Activated T-cell treated with anti-CD3 and anti-CD28 coated beads, Interleukin-2, amount 50 U/mL, for 4 hours (primary cell): Measurements from ENCODE around the gene AKAP10. TPM values are rescaled to one million over a fixed set of nuclear protein-coding genes. Genes with fewer than 3 reads are reported as not detected.
A peak's percentile ranks its signal among the peaks of the same experiment; 100 is the strongest.
"Not testable (repeated sequence)": the region's sequence is repeated elsewhere in the genome, so short reads cannot be mapped to it uniquely, and the experiment has no call there.

Source experiments
- ATAC-seq, 2 donors: fragments of 200-7000 bp; cut with Tn5 transposase; one replicate each; pipeline ENCODE4 v1.10.0; 2021
- DNase-seq: peaks from one replicate; pipeline ENCODE4 v3.0.0-alpha.2; 2020
- H3K27me3 Mint-ChIP-seq: one replicate; pipeline ENCODE4 v1.8.0; 2021; ENCODE audit warnings: low read depth, mixed read lengths
- H3K36me3 Mint-ChIP-seq: one replicate; pipeline ENCODE4 v1.8.0; 2022; ENCODE audit warnings: mixed read lengths; ENCODE audit not compliant: insufficient read depth
- H3K4me1 Mint-ChIP-seq: one replicate; pipeline ENCODE4 v1.8.0; 2021; ENCODE audit warnings: low read depth, mixed read lengths
- H3K4me3 Mint-ChIP-seq: one replicate; pipeline ENCODE4 v1.8.0; 2021; ENCODE audit warnings: mild to moderate bottlenecking, moderate library complexity, mixed read lengths
- H3K9me3 Mint-ChIP-seq: one replicate; pipeline ENCODE4 v1.8.0; 2021; ENCODE audit warnings: mixed read lengths
- total RNA-seq, 3 donors: library from RNA; stranded (reverse); gene quantifications; one replicate each; pipeline ENCODE4 v1.2.1, GENCODE V29; 2021

AKAP10 gene
- total RNA-seq, 3 donors from 2014 or later, result 33.7 to 36.0 (median 34.0) TPM

- Mint-ChIP-seq H3K36me3 (no peaks in the 10 kb centered on the region), H3K4me1 (no peaks in the 10 kb centered on the region), H3K27me3 (peaks cover 2% of the 10 kb centered on the region), H3K4me3 (peak overlapping the region; percentile 27), H3K9me3 (no peaks in the 10 kb centered on the region)
- DNase-seq (peak; percentile 68), ATAC-seq (peak; percentile 100)
Measured at GRCh38 chr17:19992803-19993713, 15.4 kb upstream of the AKAP10 start.

- ATAC-seq (no peak), DNase-seq (no peak)
- Mint-ChIP-seq H3K27me3 (peaks cover 2% of the 10 kb centered on the region), H3K9me3 (no peaks in the 10 kb centered on the region), H3K4me3 (no peak overlapping the region), H3K4me1 (no peaks in the 10 kb centered on the region), H3K36me3 (no peaks in the 10 kb centered on the region)
Measured at GRCh38 chr17:19991252-19991885, 13.7 kb upstream of the AKAP10 start.

- H3K4me3 Mint-ChIP-seq, result no peak overlapping the region
- ATAC-seq (no peak), DNase-seq (no peak)
- H3K9me3 Mint-ChIP-seq, result no peaks in the 10 kb centered on the region
- H3K27me3 Mint-ChIP-seq, result peaks cover 2% of the 10 kb centered on the region
- no peaks in the 10 kb centered on the region for H3K4me1 Mint-ChIP-seq
- H3K36me3 Mint-ChIP-seq, result no peaks in the 10 kb centered on the region
Measured at GRCh38 chr17:19987897-19988296, 10.3 kb upstream of the AKAP10 start.

- DNase-seq (no peak), ATAC-seq (no peak)
- no peaks in the 10 kb centered on the region for H3K9me3 Mint-ChIP-seq
- H3K4me3 Mint-ChIP-seq, result no peak overlapping the region
- H3K27me3 Mint-ChIP-seq, result peaks cover 2% of the 10 kb centered on the region
- H3K36me3 Mint-ChIP-seq, result no peaks in the 10 kb centered on the region
- H3K4me1 Mint-ChIP-seq, result no peaks in the 10 kb centered on the region
Measured at GRCh38 chr17:19986941-19987861, 9.6 kb upstream of the AKAP10 start.

- H3K4me1 Mint-ChIP-seq, result peaks cover 28% of the 10 kb centered on the region
- no peak for ATAC-seq
- H3K27me3 Mint-ChIP-seq, result no peaks in the 10 kb centered on the region
- peaks cover 5% of the 10 kb centered on the region for H3K36me3 Mint-ChIP-seq
- no peak for DNase-seq
- H3K9me3 Mint-ChIP-seq, result no peaks in the 10 kb centered on the region
- H3K4me3 Mint-ChIP-seq, result no peak overlapping the region
Measured at GRCh38 chr17:19979917-19980770, 2.5 kb upstream of the AKAP10 start.

- Mint-ChIP-seq H3K27me3 (no peaks in the 10 kb centered on the region), H3K36me3 (peaks cover 5% of the 10 kb centered on the region), H3K9me3 (no peaks in the 10 kb centered on the region), H3K4me3 (peak overlapping the region; percentile 97), H3K4me1 (peaks cover 38% of the 10 kb centered on the region)
- no peak for ATAC-seq
- no peak for DNase-seq
Measured at GRCh38 chr17:19978805-19979211, 1.2 kb upstream of the AKAP10 start.

- no peaks in the 10 kb centered on the region for H3K27me3 Mint-ChIP-seq
- H3K4me1 Mint-ChIP-seq, result peaks cover 43% of the 10 kb centered on the region
- H3K9me3 Mint-ChIP-seq, result no peaks in the 10 kb centered on the region
- H3K4me3 Mint-ChIP-seq, result peak overlapping the region; percentile 97
- DNase-seq (peak; percentile 7), ATAC-seq (peak in 1 of 2 donors; percentile 16)
- H3K36me3 Mint-ChIP-seq, result peaks cover 8% of the 10 kb centered on the region
Measured at GRCh38 chr17:19978209-19978802, 678 bp upstream of the AKAP10 start.

- Mint-ChIP-seq H3K4me1 (peaks cover 55% of the 10 kb centered on the region), H3K9me3 (no peaks in the 10 kb centered on the region), H3K36me3 (peaks cover 13% of the 10 kb centered on the region), H3K4me3 (peak overlapping the region; percentile 97), H3K27me3 (no peaks in the 10 kb centered on the region)
- no peak for DNase-seq
- no peak for ATAC-seq
Measured at GRCh38 chr17:19975601-19976000, 2.0 kb downstream of the AKAP10 start.

GRCh38 chr17:19973156-19973555 lies 4.5 kb downstream of the AKAP10 start:
- DNase-seq, result no peak
- H3K4me1 Mint-ChIP-seq, result peaks cover 58% of the 10 kb centered on the region
- no peaks in the 10 kb centered on the region for H3K9me3 Mint-ChIP-seq
- no peak overlapping the region for H3K4me3 Mint-ChIP-seq
- no peak for ATAC-seq
- peaks cover 22% of the 10 kb centered on the region for H3K36me3 Mint-ChIP-seq
- H3K27me3 Mint-ChIP-seq, result no peaks in the 10 kb centered on the region

GRCh38 chr17:19962954-19963353 lies 14.7 kb downstream of the AKAP10 start:
- peaks cover 26% of the 10 kb centered on the region for H3K36me3 Mint-ChIP-seq
- not testable (repeated sequence) for H3K9me3 Mint-ChIP-seq, DNase-seq, H3K27me3 Mint-ChIP-seq, ATAC-seq, H3K4me3 Mint-ChIP-seq
- H3K4me1 Mint-ChIP-seq, result peaks cover 23% of the 10 kb centered on the region

- Mint-ChIP-seq H3K36me3 (peaks cover 32% of the 10 kb centered on the region), H3K9me3 (no peaks in the 10 kb centered on the region), H3K4me3 (no peak overlapping the region), H3K4me1 (peaks cover 33% of the 10 kb centered on the region), H3K27me3 (no peaks in the 10 kb centered on the region)
- DNase-seq, result no peak
- no peak for ATAC-seq
Measured at GRCh38 chr17:19958023-19958422, 19.6 kb downstream of the AKAP10 start.

- DNase-seq (no peak), ATAC-seq (no peak)
- no peaks in the 10 kb centered on the region for H3K9me3 Mint-ChIP-seq
- H3K36me3 Mint-ChIP-seq, result peaks cover 30% of the 10 kb centered on the region
- H3K4me1 Mint-ChIP-seq, result peaks cover 43% of the 10 kb centered on the region
- no peaks in the 10 kb centered on the region for H3K27me3 Mint-ChIP-seq
- no peak overlapping the region for H3K4me3 Mint-ChIP-seq
Measured at GRCh38 chr17:19955099-19955498, 22.5 kb downstream of the AKAP10 start.

GRCh38 chr17:19951411-19951810 lies 26.2 kb downstream of the AKAP10 start:
- not testable (repeated sequence) for H3K27me3 Mint-ChIP-seq, H3K9me3 Mint-ChIP-seq, DNase-seq, ATAC-seq, H3K4me3 Mint-ChIP-seq
- peaks cover 32% of the 10 kb centered on the region for H3K36me3 Mint-ChIP-seq
- H3K4me1 Mint-ChIP-seq, result peaks cover 49% of the 10 kb centered on the region
